Measurements from ENCODE around the gene PRSS37.

Gene PRSS37, protein sequence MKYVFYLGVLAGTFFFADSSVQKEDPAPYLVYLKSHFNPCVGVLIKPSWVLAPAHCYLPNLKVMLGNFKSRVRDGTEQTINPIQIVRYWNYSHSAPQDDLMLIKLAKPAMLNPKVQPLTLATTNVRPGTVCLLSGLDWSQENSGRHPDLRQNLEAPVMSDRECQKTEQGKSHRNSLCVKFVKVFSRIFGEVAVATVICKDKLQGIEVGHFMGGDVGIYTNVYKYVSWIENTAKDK

GRCh38 chr7:141841385-141841784 is at the start of gene PRSS37:
Gene PRSS37, minus strand, starts transcription at chr7:141841485. Its CDS starts 436 bp downstream, at chr7:141841049.
- no peak within 1 kb of the TSS for H3K4me3 ChIP-seq (ENCODE audit: low read depth, low read length)
- no peak for TF ChIP-seq CTCF (conservative IDR thresholded peaks at IDR 0.05; ENCODE audit: low read depth, low read length)
- DNase-seq (ENCODE audit: low read depth) = no peak

GRCh38 chr7:141889321-141889720 is 48.0 kb upstream of the PRSS37 start:
- TF ChIP-seq CTCF (conservative IDR thresholded peaks at IDR 0.05; ENCODE audit: low read depth, low read length) = no peak
- H3K4me3 ChIP-seq (ENCODE audit: low read depth, low read length) = no peak overlapping the region
- DNase-seq (ENCODE audit: low read depth) = no peak

DNA sequence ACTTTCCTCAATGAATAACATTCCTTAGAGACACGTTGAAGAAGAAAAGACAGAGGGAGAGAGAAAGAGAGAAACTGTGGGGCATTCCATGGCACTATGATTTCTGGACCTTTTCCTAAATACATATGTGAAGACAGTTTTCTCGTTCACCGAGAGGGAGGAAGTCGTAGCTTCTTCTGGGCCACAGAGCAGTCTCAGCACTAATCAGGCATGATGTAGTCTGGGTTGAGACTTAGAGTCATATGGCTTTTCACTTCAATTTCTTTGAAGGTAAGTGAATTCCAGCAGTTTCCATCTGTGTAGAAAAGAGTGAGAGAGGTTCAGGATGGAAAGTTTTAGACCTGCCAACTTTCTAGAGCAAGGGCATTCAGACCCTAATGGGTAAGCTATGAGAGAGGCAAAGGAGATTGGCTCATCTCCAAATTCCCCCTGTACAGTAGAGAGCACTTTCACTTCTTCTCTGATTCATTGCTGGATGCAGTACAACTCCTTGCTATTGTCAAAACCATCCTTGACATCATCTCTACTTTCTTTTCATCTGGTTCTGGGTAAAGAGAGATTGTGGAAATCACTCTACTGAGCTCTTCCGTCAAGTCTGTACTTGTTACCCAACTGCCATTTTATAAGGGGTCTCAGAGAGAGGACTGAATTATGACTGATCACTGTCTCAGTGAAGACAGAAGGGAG is 43.4 kb upstream of the PRSS37 start:
- TF ChIP-seq CTCF (conservative IDR thresholded peaks at IDR 0.05; ENCODE audit: low read depth, low read length) = no peak
- no peak overlapping the region for H3K4me3 ChIP-seq (ENCODE audit: low read depth, low read length)
- no peak for DNase-seq (ENCODE audit: low read depth)

GRCh38 chr7:141880960-141881359 is 39.7 kb upstream of the PRSS37 start:
- no peak for TF ChIP-seq CTCF (conservative IDR thresholded peaks at IDR 0.05; ENCODE audit: low read depth, low read length)
- no peak overlapping the region for H3K4me3 ChIP-seq (ENCODE audit: low read depth, low read length)
- DNase-seq (ENCODE audit: low read depth) = no peak

GRCh38 chr7:141877365-141877764 is 36.1 kb upstream of the PRSS37 start:
- DNase-seq (ENCODE audit: low read depth) = no peak
- H3K4me3 ChIP-seq (ENCODE audit: low read depth, low read length) = no peak overlapping the region
- TF ChIP-seq CTCF (conservative IDR thresholded peaks at IDR 0.05; ENCODE audit: low read depth, low read length) = no peak

GRCh38 chr7:141876371-141876770 is 35.1 kb upstream of the PRSS37 start:
- no peak overlapping the region for H3K4me3 ChIP-seq (ENCODE audit: low read depth, low read length)
- no peak for DNase-seq (ENCODE audit: low read depth)
- no peak for TF ChIP-seq CTCF (conservative IDR thresholded peaks at IDR 0.05; ENCODE audit: low read depth, low read length)

DNA sequence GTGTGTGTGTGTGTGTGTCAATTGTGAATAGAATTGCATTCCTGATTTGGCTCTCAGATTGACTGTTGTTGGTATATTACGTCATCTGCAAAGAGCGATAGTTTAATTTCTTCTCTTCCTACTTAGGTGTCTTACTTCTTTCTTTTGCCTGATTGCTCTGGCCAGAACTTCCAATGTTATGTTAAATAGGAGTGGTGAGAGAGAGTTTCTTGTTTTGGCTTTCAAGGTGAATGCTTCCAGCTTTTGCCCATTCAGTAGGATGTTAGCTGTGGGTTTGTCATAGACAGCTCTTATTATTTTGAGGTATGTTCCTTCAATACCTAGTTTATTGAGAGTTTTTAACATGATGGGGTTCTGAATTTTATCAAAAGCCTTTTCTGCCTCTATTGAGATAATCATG is 34.2 kb upstream of the PRSS37 start:
- no peak for DNase-seq (ENCODE audit: low read depth)
- H3K4me3 ChIP-seq (ENCODE audit: low read depth, low read length) = no peak overlapping the region
- TF ChIP-seq CTCF (conservative IDR thresholded peaks at IDR 0.05; ENCODE audit: low read depth, low read length) = no peak

Measured in choroid plexus epithelial cell (primary cell).